ENCODE results near the gene CD99L2. TPM values are rescaled to one million over a fixed set of nuclear protein-coding genes. Genes with fewer than 3 reads are reported as not detected.

The CD99L2 gene
- total RNA-seq, 6 experiments from 2014 or later, result 53.9 to 67.1 (median 56.4) TPM

DNA sequence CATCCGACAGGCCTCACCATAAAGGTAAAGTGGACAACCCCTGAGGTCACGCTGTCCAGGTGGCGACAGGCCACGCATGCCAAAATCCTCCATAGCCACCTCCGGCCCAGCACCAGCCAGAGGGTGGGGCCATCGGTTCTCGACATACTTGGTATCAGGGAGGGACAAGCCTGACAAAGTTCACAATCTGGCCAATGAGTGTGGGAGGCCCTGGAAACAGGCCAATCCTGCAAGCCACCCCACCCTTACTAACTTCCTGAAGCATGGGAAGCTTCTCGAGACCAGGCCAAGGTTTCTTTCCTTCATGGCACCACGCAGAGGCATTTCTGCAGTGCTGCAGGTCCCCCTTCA is 131.4 kb downstream of the CD99L2 start:
- TF ChIP-seq, protein P1, sequence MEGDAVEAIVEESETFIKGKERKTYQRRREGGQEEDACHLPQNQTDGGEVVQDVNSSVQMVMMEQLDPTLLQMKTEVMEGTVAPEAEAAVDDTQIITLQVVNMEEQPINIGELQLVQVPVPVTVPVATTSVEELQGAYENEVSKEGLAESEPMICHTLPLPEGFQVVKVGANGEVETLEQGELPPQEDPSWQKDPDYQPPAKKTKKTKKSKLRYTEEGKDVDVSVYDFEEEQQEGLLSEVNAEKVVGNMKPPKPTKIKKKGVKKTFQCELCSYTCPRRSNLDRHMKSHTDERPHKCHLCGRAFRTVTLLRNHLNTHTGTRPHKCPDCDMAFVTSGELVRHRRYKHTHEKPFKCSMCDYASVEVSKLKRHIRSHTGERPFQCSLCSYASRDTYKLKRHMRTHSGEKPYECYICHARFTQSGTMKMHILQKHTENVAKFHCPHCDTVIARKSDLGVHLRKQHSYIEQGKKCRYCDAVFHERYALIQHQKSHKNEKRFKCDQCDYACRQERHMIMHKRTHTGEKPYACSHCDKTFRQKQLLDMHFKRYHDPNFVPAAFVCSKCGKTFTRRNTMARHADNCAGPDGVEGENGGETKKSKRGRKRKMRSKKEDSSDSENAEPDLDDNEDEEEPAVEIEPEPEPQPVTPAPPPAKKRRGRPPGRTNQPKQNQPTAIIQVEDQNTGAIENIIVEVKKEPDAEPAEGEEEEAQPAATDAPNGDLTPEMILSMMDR (IDR thresholded peaks at IDR 0.05), result no peak
- DNase-seq, result no peak
- no peaks in the 10 kb centered on the region; the same call in 1 of the 2 replicates for H3K27me3 Mint-ChIP-seq (ENCODE audit: insufficient read depth)
- H3K36me3 Mint-ChIP-seq (ENCODE audit: low read depth), result no peaks in the 10 kb centered on the region
- H3K9me3 Mint-ChIP-seq, result no peaks in the 10 kb centered on the region
- no peak overlapping the region for H3K27ac Mint-ChIP-seq
- no peaks in the 10 kb centered on the region for H3K4me1 Mint-ChIP-seq (ENCODE audit: low read depth)
- H3K4me3 Mint-ChIP-seq, result no peak overlapping the region

DNA sequence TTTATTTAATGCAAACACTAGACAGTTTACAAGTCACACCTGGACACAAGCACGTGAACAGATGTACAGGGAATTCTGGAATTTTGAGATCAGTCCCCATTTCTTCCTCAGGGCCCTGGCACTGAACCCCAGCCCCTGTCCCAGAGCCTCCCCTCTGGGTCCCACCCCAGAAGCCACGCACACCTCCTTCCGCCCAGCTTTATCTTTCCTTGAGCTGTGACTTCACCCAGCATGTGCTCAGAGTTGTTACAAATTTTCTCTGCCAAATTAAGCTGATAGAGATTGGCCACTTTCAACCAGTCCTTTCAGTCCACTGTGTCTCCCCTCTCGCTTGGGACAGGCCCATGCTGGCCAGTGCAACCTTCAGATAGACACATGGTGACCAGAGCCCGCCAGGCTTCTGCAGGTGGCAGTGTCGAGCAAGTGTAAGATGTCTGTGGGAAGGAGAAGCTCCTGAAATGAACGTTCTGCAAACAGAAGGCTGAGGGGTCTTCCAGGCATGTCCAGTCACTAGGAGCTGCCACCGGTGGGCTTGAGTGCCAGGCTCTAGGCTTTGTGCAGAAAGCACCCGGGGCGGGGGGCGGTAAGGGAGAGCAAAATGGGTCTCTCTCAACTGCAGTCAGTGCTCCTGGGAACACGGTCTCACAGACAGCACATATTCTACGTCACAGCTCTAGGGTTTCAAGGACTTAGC is 132.0 kb downstream of the CD99L2 start:
- Mint-ChIP-seq H3K27me3 (ENCODE audit: insufficient read depth) (no peaks in the 10 kb centered on the region; the same call in 1 of the 2 replicates), H3K9me3 (no peaks in the 10 kb centered on the region), H3K27ac (peak overlapping the region; percentile 36; the same call in 1 of the 2 replicates), H3K4me3 (no peak overlapping the region), H3K36me3 (ENCODE audit: low read depth) (no peaks in the 10 kb centered on the region), H3K4me1 (ENCODE audit: low read depth) (no peaks in the 10 kb centered on the region)
- DNase-seq, result no peak
- TF ChIP-seq, protein P1 (IDR thresholded peaks at IDR 0.05), result no peak; the same call in 1 of the 2 replicates

DNA sequence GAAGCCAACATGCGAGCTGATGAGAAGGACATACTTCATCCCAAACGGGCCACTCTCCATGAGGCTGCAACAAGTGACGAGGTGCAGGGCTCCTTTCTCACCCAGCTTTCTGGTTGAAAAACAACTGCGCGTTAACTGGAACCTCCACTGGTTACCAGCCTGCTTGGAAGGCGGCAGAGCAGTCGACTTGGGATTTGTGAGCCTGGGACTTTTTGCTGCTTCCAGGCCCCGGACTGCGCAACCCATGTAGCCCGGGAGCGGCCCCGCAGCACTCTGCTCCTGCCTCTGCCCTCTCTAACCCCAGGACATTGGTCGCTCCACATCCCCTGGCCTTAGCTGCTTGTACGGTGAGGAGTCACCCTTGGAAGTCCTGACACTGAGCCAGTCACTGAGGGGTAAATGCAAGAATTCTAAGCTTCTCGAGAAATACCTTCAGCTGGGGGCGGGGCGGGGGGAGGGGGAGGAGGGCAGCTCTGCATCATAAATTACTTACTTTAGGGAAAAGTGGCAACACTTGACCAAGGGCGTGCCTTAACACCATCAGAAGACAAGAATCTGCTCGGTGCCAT is 132.6 kb downstream of the CD99L2 start:
- Mint-ChIP-seq H3K4me3 (no peak overlapping the region), H3K27ac (no peak overlapping the region), H3K9me3 (no peaks in the 10 kb centered on the region), H3K36me3 (ENCODE audit: low read depth) (no peaks in the 10 kb centered on the region), H3K4me1 (ENCODE audit: low read depth) (no peaks in the 10 kb centered on the region), H3K27me3 (ENCODE audit: insufficient read depth) (no peaks in the 10 kb centered on the region; the same call in 1 of the 2 replicates)
- TF ChIP-seq, protein P1 (IDR thresholded peaks at IDR 0.05), result no peak
- no peak for DNase-seq

DNA sequence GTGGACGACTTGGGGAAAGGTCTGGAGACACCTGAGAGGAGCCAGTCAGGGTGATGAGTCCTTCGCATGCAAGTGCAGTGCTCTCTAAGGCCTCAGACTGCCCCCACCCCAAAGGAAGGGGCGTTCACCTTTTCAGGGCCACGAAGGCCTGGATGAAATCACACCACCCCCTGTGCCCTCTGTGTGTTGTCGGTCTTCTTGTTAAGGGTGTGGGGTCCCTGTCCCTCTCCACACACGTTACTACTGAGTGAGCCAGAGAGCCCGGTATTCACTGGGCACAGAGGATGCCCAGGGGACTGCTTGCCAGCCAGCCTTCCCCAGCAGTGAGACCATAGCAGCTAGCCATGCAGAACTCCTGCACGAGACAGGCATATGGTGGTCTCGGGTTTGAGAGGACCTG is 133.2 kb downstream of the CD99L2 start:
- H3K4me3 Mint-ChIP-seq, result no peak overlapping the region
- H3K9me3 Mint-ChIP-seq, result no peaks in the 10 kb centered on the region
- no peaks in the 10 kb centered on the region for H3K36me3 Mint-ChIP-seq (ENCODE audit: low read depth)
- H3K27me3 Mint-ChIP-seq (ENCODE audit: insufficient read depth), result no peaks in the 10 kb centered on the region; the same call in 1 of the 2 replicates
- H3K4me1 Mint-ChIP-seq (ENCODE audit: low read depth), result no peaks in the 10 kb centered on the region
- TF ChIP-seq, protein P1 (IDR thresholded peaks at IDR 0.05), result no peak
- H3K27ac Mint-ChIP-seq, result no peak overlapping the region
- DNase-seq, result no peak

DNA sequence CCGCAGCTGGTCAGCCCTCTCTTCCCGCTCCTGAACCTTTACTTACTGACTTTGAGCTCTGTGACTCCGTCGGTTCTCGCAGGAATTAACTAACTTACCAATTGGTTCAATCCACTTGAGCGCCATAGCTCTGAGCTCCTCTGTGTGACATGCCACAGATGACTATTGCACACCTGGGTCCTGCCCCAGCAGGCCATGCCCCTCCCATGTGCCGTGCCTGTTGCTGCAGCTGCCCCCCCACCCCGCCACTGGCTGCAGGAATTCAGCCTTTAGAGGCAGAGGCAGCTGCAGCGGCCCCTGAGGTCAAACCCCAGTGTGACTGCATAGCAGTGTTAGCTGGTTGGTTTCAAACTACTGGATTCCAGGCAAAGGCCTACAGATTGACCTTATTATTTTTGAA is 134.7 kb downstream of the CD99L2 start:
- Mint-ChIP-seq H3K36me3 (ENCODE audit: low read depth) (peaks cover 2% of the 10 kb centered on the region; the same call in 1 of the 2 replicates), H3K27ac (no peak overlapping the region), H3K9me3 (no peaks in the 10 kb centered on the region), H3K4me3 (no peak overlapping the region), H3K27me3 (ENCODE audit: insufficient read depth) (no peaks in the 10 kb centered on the region; the same call in 1 of the 2 replicates), H3K4me1 (ENCODE audit: low read depth) (no peaks in the 10 kb centered on the region)
- no peak for DNase-seq
- TF ChIP-seq, protein P1 (IDR thresholded peaks at IDR 0.05), result no peak

All from HFFc6 (cell line).